HG03135 (cell line): ENCODE results near the gene MICALL1.
A peak's percentile ranks its signal among the peaks of the same experiment; 100 is the strongest.

Experiments
- ATAC-seq: cut with Tn5 transposase; IDR thresholded peaks from one replicate; pipeline ENCODE4 v1.9.1; 2021; ENCODE audit warnings: mild to moderate bottlenecking, moderate library complexity; ENCODE audit not compliant: unreplicated experiment

Gene MICALL1

GRCh38 chr22:37904572-37905533 lies 1.2 kb upstream of the MICALL1 start:
- ATAC-seq: no peak

GRCh38 chr22:37906364-37907008 lies 389 bp downstream of the MICALL1 start:
- ATAC-seq: peak; percentile 23

- ATAC-seq: no peak
These were observed 1.2 kb downstream of the MICALL1 start for GRCh38 chr22:37907036-37907954.

GRCh38 chr22:37909766-37910165 lies 3.7 kb downstream of the MICALL1 start:
- no peak for ATAC-seq

GRCh38 chr22:37910890-37911672 lies 5.0 kb downstream of the MICALL1 start:
- ATAC-seq: no peak

- ATAC-seq: no peak
These were observed 5.6 kb downstream of the MICALL1 start for GRCh38 chr22:37911697-37912096.

GRCh38 chr22:37912171-37912570 lies 6.1 kb downstream of the MICALL1 start:
- ATAC-seq: no peak

GRCh38 chr22:37913233-37913721 lies 7.2 kb downstream of the MICALL1 start:
- no peak for ATAC-seq

- ATAC-seq: no peak
These were observed 10.2 kb downstream of the MICALL1 start for GRCh38 chr22:37916311-37916710.

GRCh38 chr22:37917874-37918548 lies 11.9 kb downstream of the MICALL1 start:
- no peak for ATAC-seq

GRCh38 chr22:37918580-37919270 lies 12.6 kb downstream of the MICALL1 start:
- no peak for ATAC-seq

- ATAC-seq: no peak
These were observed 14.0 kb downstream of the MICALL1 start for GRCh38 chr22:37920126-37920525.

GRCh38 chr22:37922191-37922590 lies 16.1 kb downstream of the MICALL1 start:
- ATAC-seq: no peak

GRCh38 chr22:37923927-37924326 lies 17.8 kb downstream of the MICALL1 start:
- ATAC-seq: no peak

GRCh38 chr22:37924386-37925065 lies 18.4 kb downstream of the MICALL1 start:
- no peak for ATAC-seq

GRCh38 chr22:37925330-37925729 lies 19.2 kb downstream of the MICALL1 start:
- no peak for ATAC-seq

- ATAC-seq: no peak
These were observed 19.7 kb downstream of the MICALL1 start for GRCh38 chr22:37925767-37926166.

GRCh38 chr22:37926358-37926757 lies 20.3 kb downstream of the MICALL1 start:
- no peak for ATAC-seq
